ENCODE results near the gene SPON1.

The SPON1 gene

DNA sequence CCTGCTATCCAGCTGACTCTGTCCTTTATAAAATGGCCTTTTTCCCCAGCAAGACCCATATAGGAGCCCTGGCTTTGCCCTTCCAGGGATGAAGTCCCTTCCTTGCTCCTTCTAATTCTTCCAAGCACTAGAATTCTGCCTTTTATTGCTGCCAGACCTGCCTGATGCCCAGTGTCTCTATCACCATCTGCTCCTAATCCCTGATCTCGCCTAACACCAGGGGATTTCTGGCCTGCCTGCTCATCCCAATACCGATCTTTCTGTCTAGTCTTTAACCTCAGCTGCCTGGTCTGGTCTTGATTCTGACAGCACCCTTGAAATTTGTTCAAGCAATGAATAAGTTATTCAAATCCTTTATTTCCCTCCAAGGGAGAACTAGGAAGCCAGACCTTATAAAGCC is 150.2 kb downstream of the SPON1 start:
- no peaks in the 10 kb centered on the region for H3K36me3 ChIP-seq (ENCODE audit: insufficient read depth, low read length)
- no peaks in the 10 kb centered on the region for H3K4me1 ChIP-seq (ENCODE audit: insufficient read depth, low read length, severe bottlenecking)
- no peak overlapping the region for H3K27ac ChIP-seq (ENCODE audit: low read depth, low read length, poor library complexity, severe bottlenecking)
- H3F3A ChIP-seq (ENCODE audit: insufficient read depth, low read length), result no peaks in the 10 kb centered on the region
- H3K27me3 ChIP-seq (ENCODE audit: insufficient read depth, low read length), result no peaks in the 10 kb centered on the region
- H3K4me2 ChIP-seq (ENCODE audit: low read length), result no peak overlapping the region
- no peaks in the 10 kb centered on the region for H3K9me2 ChIP-seq (ENCODE audit: low read depth, low read length)
- no peak overlapping the region for H2AFZ ChIP-seq (ENCODE audit: low read length)
- H3K9ac ChIP-seq (ENCODE audit: low read length), result no peak overlapping the region
- no peak overlapping the region for H3K4me3 ChIP-seq (ENCODE audit: low read depth, low read length, poor library complexity, severe bottlenecking)
- no peaks in the 10 kb centered on the region for H4K20me1 ChIP-seq (ENCODE audit: insufficient read depth, low read length)
- no peak for TF ChIP-seq EZH2 (IDR thresholded peaks at IDR 0.05; ENCODE audit: borderline replicate concordance, low read length)
- TF ChIP-seq, protein P1, sequence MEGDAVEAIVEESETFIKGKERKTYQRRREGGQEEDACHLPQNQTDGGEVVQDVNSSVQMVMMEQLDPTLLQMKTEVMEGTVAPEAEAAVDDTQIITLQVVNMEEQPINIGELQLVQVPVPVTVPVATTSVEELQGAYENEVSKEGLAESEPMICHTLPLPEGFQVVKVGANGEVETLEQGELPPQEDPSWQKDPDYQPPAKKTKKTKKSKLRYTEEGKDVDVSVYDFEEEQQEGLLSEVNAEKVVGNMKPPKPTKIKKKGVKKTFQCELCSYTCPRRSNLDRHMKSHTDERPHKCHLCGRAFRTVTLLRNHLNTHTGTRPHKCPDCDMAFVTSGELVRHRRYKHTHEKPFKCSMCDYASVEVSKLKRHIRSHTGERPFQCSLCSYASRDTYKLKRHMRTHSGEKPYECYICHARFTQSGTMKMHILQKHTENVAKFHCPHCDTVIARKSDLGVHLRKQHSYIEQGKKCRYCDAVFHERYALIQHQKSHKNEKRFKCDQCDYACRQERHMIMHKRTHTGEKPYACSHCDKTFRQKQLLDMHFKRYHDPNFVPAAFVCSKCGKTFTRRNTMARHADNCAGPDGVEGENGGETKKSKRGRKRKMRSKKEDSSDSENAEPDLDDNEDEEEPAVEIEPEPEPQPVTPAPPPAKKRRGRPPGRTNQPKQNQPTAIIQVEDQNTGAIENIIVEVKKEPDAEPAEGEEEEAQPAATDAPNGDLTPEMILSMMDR (IDR thresholded peaks at IDR 0.05; ENCODE audit: low read length), result no peak
- no peaks in the 10 kb centered on the region for H3K9me3 ChIP-seq (ENCODE audit: low read length)
- H3K79me2 ChIP-seq (ENCODE audit: insufficient read depth, low read length), result no peaks in the 10 kb centered on the region

DNA sequence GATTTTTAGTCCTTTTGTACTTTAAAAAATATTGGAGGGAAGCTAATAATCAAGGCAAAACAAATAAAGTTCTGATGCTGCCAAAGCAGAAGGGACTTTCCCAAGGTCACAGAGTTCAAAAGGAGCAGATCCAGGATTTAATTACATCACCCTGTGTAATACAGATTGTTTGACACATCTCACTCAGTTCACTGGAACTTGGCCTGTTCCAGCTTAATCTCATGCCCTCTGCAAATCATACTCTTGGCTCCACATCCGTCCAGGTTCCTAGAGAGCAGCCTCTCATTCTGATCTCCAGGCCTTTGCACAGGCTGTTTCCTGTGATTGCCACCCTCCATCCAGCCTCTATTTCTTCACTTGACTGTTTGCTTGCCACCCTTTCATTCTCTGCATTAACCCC is 151.7 kb downstream of the SPON1 start:
- Histone ChIP-seq H3F3A (ENCODE audit: insufficient read depth, low read length) (no peaks in the 10 kb centered on the region), H3K4me2 (ENCODE audit: low read length) (no peak overlapping the region), H3K9ac (ENCODE audit: low read length) (no peak overlapping the region), H3K4me3 (ENCODE audit: low read depth, low read length, poor library complexity, severe bottlenecking) (no peak overlapping the region), H4K20me1 (ENCODE audit: insufficient read depth, low read length) (no peaks in the 10 kb centered on the region), H3K27ac (ENCODE audit: low read depth, low read length, poor library complexity, severe bottlenecking) (no peak overlapping the region), H3K36me3 (ENCODE audit: insufficient read depth, low read length) (no peaks in the 10 kb centered on the region), H2AFZ (ENCODE audit: low read length) (no peak overlapping the region), H3K4me1 (ENCODE audit: insufficient read depth, low read length, severe bottlenecking) (no peaks in the 10 kb centered on the region), H3K9me3 (ENCODE audit: low read length) (no peaks in the 10 kb centered on the region), H3K27me3 (ENCODE audit: insufficient read depth, low read length) (no peaks in the 10 kb centered on the region), H3K9me2 (ENCODE audit: low read depth, low read length) (no peaks in the 10 kb centered on the region), H3K79me2 (ENCODE audit: insufficient read depth, low read length) (no peaks in the 10 kb centered on the region)
- TF ChIP-seq, protein P1 (IDR thresholded peaks at IDR 0.05; ENCODE audit: low read length), result no peak
- no peak for TF ChIP-seq EZH2 (IDR thresholded peaks at IDR 0.05; ENCODE audit: borderline replicate concordance, low read length)

DNA sequence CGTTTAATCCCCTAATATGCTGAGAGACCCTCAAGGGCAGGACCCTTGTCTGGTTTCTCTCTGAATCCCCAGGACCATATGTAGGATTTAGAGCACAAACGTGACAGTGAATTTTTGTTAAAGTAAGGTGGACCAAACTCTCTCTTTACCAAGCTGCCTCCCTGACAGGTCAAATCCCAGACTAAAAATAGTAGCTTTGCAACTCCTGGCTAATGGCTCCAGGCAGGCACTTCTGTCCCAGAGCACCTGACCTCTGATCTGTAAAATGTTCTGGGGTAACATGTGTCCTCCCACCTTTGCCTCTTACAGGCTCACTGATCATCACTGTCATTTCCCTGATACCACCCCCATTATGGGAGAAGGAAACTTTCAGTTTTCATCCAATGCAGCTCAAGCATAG is 152.3 kb downstream of the SPON1 start:
- Histone ChIP-seq H3K9me2 (ENCODE audit: low read depth, low read length) (no peaks in the 10 kb centered on the region), H3K9me3 (ENCODE audit: low read length) (no peaks in the 10 kb centered on the region), H2AFZ (ENCODE audit: low read length) (no peak overlapping the region), H3K27ac (ENCODE audit: low read depth, low read length, poor library complexity, severe bottlenecking) (no peak overlapping the region), H3K79me2 (ENCODE audit: insufficient read depth, low read length) (no peaks in the 10 kb centered on the region), H3K27me3 (ENCODE audit: insufficient read depth, low read length) (no peaks in the 10 kb centered on the region), H3K4me3 (ENCODE audit: low read depth, low read length, poor library complexity, severe bottlenecking) (no peak overlapping the region), H3K4me1 (ENCODE audit: insufficient read depth, low read length, severe bottlenecking) (no peaks in the 10 kb centered on the region), H3K36me3 (ENCODE audit: insufficient read depth, low read length) (no peaks in the 10 kb centered on the region), H3K9ac (ENCODE audit: low read length) (no peak overlapping the region), H3F3A (ENCODE audit: insufficient read depth, low read length) (no peaks in the 10 kb centered on the region), H3K4me2 (ENCODE audit: low read length) (no peak overlapping the region), H4K20me1 (ENCODE audit: insufficient read depth, low read length) (no peaks in the 10 kb centered on the region)
- TF ChIP-seq, protein P1 (IDR thresholded peaks at IDR 0.05; ENCODE audit: low read length), result no peak
- no peak for TF ChIP-seq EZH2 (IDR thresholded peaks at IDR 0.05; ENCODE audit: borderline replicate concordance, low read length)

Measured in OCI-LY1 (cell line).